EL (cell line): Measurements from ENCODE around the gene TPPP.
"Not testable (repeated sequence)": the region's sequence is repeated elsewhere in the genome, so short reads cannot be mapped to it uniquely, and the experiment has no call there.

Experiments
- DNase-seq: peaks from one replicate; pipeline ENCODE4 v3.0.0-alpha.2; 2016

The TPPP gene

GRCh38 chr5:692529-693041 is 567 bp downstream of the TPPP start:
- DNase-seq = not testable (repeated sequence)

- DNase-seq = no peak
Observed at GRCh38 chr5:691817-692528, 1.2 kb downstream of the TPPP start.

GRCh38 chr5:691049-691448 is 2.1 kb downstream of the TPPP start:
- DNase-seq = not testable (repeated sequence)

GRCh38 chr5:690293-690692 is 2.9 kb downstream of the TPPP start:
- not testable (repeated sequence) for DNase-seq

DNA sequence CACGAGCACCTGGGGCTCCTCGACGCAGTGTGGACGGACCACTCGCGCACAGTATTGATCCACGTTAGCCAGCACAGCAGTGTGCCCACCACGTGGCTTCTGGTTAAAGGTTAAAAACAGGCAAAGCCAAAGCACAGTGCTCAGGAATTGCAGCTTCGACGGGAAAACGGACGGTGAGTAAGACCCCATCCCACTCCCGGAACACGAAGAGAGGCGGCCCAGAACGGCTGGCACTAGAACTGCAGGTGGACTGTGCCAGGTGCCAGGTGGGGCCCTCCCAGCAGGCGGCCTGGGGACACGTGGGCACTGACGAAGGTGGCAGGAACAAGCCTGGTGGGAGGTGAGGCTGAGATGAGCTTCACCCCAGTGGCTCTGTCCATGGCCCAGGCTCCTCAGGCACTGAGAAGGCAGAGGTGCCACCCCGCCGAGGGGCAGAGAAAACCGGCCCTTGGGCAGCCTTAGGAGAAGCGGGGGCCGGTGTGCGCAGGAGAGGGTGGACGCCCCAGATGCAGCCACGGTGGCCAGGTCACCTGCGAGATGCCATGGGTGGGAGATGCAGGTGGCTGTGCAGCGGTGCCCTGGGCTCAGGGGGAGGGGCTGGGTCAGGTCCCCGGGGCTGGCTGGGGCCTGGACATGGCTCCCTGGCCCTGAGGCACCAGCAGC is 4.7 kb downstream of the TPPP start:
- DNase-seq = not testable (repeated sequence)

DNA sequence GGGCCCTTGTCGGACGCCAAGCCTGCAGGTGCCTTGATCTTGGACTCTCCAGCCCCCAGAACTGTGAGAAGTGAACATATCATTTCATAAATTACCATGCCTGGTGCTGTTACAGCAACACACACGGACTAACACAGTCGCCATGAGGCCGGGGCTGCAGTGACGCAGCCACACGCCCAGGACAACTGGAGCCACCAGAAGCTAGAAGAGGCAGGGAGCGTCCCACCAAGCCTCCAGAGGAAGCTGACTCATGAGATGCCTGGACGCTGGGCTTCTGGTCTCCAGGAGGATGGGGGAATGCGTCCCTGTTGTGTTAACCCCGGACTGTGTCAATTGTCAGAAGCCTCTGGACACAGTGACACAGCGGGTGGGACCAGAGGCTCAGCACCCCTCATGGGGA is 6.2 kb downstream of the TPPP start:
- DNase-seq = not testable (repeated sequence)

DNA sequence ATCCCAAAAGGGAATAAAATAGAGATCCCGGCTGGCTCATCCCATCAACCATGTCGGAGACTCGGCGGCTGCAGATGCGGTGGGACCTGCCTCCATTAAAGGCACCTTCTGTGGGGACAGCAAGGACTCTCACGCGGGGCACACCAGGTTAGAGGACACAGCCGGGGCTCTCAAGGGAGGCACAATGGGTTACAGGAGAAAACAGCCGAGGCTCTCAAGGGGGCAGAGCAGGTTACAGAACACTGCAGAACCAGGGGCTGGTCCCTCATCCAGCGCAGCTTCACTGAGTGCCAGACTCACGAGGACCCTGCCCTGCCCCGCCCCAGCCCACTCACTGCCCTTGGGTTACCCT is 7.0 kb downstream of the TPPP start:
- not testable (repeated sequence) for DNase-seq

DNA sequence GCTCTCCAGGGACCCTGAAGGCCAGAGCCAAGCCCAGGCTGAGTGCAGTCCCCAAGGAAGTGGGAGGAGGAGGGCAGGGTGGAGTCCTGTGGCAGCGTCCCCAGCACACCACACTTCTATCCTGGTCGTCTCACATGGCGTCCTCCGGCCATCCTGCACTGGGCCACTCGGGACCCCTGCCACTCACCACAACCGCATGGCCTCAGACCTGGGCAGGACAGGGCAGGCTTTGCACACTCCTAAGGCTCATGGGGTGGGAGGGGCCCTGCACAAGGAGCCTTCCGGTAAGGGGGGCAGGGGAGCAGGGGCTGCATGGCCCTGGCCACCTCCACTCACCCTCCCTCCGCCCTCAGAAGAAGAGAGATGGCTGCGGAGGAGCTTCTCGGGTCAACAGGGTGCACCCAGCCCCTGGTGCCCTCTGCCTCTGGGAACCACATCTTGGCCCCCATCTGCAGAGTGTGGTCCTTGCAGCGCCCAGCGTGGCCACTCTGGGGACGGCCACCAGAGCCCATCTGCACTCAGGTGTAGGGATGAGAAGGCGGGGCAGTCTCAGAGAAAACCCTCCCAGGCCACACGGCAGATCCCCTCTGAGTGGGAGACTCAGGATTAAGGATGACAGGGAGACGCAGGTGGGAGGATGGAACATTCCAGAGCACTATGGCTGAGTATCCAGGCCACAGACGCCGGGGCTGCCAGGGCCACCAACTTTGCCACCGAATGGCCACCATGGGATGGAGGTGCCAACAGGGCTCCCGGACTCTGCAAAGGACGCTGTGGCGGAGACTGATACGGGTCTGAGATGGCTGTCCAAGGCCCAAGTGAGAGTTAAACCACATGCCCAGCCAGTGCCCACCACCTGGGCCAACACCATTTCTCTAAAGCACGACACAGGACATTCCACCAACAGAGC is 7.6 kb downstream of the TPPP start:
- no peak for DNase-seq

- no peak for DNase-seq
Observed at GRCh38 chr5:684751-685216, 8.4 kb downstream of the TPPP start.

- DNase-seq = no peak
Observed at GRCh38 chr5:683551-684481, 9.3 kb downstream of the TPPP start.

DNA sequence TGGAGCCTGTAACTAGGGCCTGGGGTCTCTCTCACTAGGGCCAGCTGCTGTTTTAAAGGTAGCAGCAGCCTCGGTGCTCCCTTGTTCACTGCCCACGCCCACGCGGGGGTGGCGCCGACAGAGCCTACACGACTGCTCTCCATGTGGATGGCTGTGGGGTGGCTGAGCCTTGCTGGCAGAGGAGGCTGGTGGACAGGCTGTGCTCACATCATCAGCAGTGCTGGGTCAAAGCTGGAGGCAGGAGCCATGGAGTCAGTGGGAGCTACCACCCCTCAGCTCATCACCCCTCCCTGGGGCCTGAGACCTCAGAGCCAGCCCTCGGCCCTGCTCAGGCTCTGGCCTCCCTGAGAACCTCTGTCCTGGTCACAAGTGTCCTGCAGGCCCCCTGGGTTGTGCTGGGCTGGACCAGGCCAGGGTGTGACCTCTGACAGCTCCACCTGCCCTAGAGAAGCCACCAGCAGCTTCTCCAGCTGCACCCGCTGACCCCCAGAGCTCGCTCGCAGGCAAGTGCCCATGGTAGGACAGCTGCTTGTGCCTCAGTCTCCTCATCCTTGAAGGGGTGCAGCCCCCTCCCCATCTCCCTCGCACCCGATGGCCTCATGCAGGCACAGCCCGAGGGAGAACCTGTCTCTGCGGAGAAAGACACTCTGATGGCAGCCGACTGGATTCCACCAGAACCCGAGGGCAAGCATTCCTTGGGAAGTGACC is 10.3 kb downstream of the TPPP start:
- not testable (repeated sequence) for DNase-seq

- not testable (repeated sequence) for DNase-seq
Observed at GRCh38 chr5:682216-682615, 10.9 kb downstream of the TPPP start.

GRCh38 chr5:681317-682191 is 11.6 kb downstream of the TPPP start:
- DNase-seq = not testable (repeated sequence)

DNA sequence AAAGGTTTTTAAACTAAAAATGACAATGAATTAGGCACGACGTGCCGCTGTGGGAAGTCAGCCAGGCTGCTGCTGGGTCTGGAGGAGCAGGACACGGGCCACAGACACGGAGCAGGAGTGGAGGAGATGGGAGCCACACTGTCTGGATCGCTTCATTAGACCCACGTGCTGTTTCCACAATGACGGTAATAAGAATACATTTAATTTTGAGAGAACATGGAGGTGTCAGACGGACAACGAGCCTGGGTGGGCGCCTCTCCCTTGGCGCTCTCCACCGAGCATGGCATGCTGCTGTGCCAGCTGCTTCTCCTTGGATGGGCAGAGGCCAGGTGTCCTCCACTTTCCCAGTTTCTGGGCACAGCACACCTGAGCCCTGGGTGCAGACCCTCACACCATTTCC is 12.3 kb downstream of the TPPP start:
- not testable (repeated sequence) for DNase-seq

DNA sequence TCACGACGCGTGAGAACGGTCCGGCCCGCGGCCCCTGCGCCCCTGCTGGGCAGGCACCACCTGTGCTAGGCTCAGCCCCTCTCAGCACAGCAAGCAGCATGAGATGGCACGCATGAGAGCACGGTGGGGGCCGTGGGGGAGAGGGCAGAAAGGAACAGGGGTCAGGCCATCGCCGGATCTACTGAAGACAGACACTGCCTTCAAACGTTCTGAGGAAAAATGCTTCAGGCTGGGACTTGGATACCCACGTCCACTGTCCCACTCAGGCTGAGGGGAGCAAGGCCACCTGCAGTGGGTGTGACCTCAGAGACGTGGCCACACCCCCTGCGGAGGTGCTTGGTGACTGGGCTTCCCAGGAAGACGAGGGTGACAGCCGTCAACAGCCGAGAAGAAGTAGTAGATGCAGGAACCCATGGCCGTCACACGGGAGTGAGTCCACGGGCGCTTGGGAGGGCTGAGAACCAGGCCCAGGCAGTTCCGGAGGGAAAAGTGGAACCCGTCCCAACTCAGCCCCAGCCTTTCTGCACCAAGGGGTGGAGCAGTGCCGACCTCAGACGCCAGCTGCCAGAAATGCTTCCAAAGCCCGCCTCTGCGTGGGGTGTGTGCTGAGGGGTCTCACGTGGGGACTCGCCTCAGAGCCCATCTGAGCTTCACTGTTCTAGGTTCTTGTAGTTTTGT is 12.9 kb downstream of the TPPP start:
- not testable (repeated sequence) for DNase-seq

GRCh38 chr5:679166-679895 is 13.8 kb downstream of the TPPP start:
- not testable (repeated sequence) for DNase-seq

GRCh38 chr5:678521-678920 is 14.6 kb downstream of the TPPP start:
- DNase-seq = not testable (repeated sequence)

DNA sequence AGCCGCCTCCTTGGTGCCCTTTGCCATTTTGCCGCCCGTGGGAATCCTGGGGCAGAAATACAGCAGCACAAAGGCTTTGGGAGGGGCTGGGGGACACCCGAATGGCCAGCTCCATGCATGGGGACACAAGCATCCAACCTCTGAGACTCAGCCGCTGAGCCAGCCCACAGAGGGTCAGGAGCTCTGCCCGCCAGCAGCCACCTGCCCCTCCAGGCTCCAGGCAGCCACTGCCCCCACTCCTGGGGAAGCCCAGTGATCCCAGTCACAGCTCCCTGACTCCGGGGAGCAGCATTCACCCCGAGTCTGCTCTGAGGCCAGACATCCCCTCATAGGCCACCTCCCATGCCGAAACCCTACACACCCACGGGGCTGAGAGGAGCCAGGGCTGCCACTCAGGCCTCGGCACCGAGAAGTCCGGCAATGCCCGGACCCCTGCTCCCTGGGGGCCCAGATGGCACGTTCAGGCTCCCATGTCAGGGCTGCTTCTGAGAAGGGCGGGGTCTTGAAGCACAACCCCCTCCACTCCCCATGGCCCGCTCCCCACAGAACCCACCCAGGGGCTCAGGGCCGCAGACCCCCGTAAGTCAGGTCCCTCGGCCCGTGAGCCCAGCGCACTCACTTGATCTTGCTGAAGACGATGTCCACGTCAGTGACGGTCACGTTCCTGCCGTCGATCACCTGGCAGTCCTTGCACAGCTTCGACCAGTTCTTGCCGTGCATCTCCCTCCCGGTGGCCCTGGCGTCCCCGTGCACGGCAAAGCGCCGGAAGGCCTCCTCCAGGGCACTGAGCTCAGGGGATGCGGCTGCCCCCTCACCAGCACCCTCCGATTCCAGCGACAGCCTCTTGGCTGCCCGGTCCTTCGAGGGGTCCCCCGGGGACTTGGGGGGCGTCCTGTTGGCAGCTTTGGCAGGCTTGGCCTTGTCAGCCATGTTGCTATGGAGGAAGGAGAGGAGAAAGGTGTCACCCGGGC is 15.7 kb downstream of the TPPP start:
- no peak for DNase-seq
